Measurements from ENCODE around the gene GYG2.
"Not testable (repeated sequence)": the region's sequence is repeated elsewhere in the genome, so short reads cannot be mapped to it uniquely, and the experiment has no call there.

Gene GYG2

GRCh38 chrX:2872671-2873277 lies 44.0 kb downstream of the GYG2 start:
- peaks cover 6% of the 10 kb centered on the region for H3K27me3 Mint-ChIP-seq
- no peaks in the 10 kb centered on the region for H3K36me3 Mint-ChIP-seq
- no peak overlapping the region for H3K4me3 Mint-ChIP-seq
- no peaks in the 10 kb centered on the region for H3K9me3 Mint-ChIP-seq (ENCODE audit: low read depth)
- no peak overlapping the region for H3K27ac Mint-ChIP-seq
- no peaks in the 10 kb centered on the region for H3K4me1 Mint-ChIP-seq (ENCODE audit: low read depth)

DNA sequence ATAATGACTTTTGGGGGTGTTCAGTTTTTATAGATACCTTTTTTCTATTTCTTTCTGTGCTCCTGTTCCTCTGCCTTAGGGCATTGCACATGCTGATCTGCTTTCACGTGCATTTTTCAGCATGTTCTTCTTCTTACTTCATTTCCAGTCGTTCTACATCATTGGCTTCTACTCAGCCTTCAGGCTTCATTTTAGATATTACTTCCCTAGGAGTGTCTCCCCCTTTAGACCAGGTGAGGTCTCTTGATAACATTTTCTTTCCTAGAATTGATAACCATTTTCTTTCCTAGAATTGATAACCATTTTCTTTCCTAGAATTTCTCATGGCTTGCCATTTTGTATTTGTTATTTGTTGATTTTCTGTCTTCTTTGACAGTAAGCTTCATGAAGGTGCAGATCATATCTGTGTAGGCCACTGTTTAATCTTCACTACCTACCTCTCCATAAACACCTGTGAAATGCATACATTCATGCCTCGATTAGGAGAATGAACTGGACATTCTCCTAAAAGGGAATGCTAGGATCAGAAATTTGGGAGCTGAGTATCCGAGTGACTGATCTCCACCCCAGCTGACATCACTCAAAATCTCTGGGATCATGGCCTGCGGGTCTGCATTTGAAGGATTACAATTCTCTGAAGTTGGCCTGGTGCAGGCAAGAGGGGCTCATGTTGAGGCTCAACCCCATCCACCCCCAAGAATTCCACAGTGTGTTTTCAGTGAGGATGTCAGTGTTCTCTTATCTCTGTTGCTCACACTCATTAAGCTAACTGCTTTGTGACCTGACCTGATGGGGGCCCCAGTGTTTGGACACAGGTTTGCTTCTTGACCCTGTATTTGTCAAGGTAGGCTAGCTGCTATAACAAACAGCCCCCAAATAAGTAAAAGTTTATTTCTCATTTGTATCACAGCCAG lies 45.7 kb downstream of the GYG2 start:
- H3K27ac Mint-ChIP-seq = no peak overlapping the region
- no peaks in the 10 kb centered on the region for H3K9me3 Mint-ChIP-seq (ENCODE audit: low read depth)
- no peak overlapping the region for H3K4me3 Mint-ChIP-seq
- peaks cover 6% of the 10 kb centered on the region for H3K27me3 Mint-ChIP-seq
- no peaks in the 10 kb centered on the region for H3K4me1 Mint-ChIP-seq (ENCODE audit: low read depth)
- no peaks in the 10 kb centered on the region for H3K36me3 Mint-ChIP-seq

DNA sequence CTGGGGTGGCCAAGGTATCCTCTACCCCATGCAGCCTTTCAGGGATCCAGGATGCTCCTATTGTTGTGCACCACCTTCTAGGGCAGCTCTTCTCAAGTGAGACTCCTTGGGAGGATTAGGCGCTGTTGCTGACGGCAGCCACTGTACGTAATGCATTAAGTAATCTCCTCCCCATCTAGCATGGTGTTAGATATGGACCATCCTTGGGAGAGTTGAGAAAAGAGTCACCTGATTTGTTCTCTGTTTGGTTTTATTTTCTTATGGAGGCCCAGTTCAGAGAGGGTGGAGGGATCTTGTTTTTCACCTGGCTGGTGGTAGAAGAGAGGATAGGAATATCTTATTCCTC lies 46.4 kb downstream of the GYG2 start:
- H3K27me3 Mint-ChIP-seq = peaks cover 6% of the 10 kb centered on the region
- no peak overlapping the region for H3K27ac Mint-ChIP-seq
- H3K9me3 Mint-ChIP-seq (ENCODE audit: low read depth) = no peaks in the 10 kb centered on the region
- H3K4me3 Mint-ChIP-seq = no peak overlapping the region
- H3K36me3 Mint-ChIP-seq = no peaks in the 10 kb centered on the region
- no peaks in the 10 kb centered on the region for H3K4me1 Mint-ChIP-seq (ENCODE audit: low read depth)

DNA sequence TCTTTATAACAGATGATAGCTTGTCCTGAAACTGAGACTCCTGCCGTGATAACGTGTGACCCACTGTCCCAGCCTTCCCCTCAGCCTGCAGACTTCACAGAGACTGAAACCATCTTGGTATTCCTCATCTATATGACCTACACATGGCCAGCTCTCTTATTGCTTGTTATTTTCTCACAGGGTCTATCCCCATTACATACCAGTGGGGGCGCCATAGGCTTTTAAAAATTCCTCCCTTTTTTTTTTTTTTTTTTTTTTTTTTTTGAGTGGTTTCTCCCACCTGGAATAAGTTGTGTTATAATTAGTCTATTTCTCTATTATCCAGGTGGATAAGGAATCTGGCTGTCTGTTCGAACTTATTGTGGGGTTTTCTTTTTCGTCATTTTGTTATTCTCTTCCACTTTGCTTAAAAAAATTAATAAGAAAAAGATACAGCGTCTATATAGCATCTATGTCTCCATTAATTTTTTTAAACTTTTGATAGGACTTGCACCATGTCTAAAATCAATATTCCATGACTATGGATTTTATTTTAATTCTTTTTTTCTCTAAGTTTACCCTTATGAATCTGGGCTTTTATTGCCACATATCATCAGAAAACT lies 47.2 kb downstream of the GYG2 start:
- no peaks in the 10 kb centered on the region for H3K36me3 Mint-ChIP-seq
- H3K9me3 Mint-ChIP-seq (ENCODE audit: low read depth) = no peaks in the 10 kb centered on the region
- H3K27ac Mint-ChIP-seq = no peak overlapping the region
- no peaks in the 10 kb centered on the region for H3K4me1 Mint-ChIP-seq (ENCODE audit: low read depth)
- H3K27me3 Mint-ChIP-seq = peaks cover 6% of the 10 kb centered on the region
- H3K4me3 Mint-ChIP-seq = no peak overlapping the region

GRCh38 chrX:2878563-2878962 lies 49.8 kb downstream of the GYG2 start:
- Mint-ChIP-seq H3K36me3 (no peaks in the 10 kb centered on the region), H3K9me3 (ENCODE audit: low read depth) (no peaks in the 10 kb centered on the region), H3K27me3 (peaks cover 4% of the 10 kb centered on the region), H3K4me1 (ENCODE audit: low read depth) (no peaks in the 10 kb centered on the region), H3K4me3 (no peak overlapping the region), H3K27ac (no peak overlapping the region)

- H3K4me3 Mint-ChIP-seq = no peak overlapping the region
- H3K9me3 Mint-ChIP-seq (ENCODE audit: low read depth) = no peaks in the 10 kb centered on the region
- no peak overlapping the region for H3K27ac Mint-ChIP-seq
- peaks cover 2% of the 10 kb centered on the region for H3K27me3 Mint-ChIP-seq
- H3K4me1 Mint-ChIP-seq (ENCODE audit: low read depth) = no peaks in the 10 kb centered on the region
- no peaks in the 10 kb centered on the region for H3K36me3 Mint-ChIP-seq
Measured at GRCh38 chrX:2879670-2880069, 50.9 kb downstream of the GYG2 start.

- Mint-ChIP-seq H3K27me3 (no peaks in the 10 kb centered on the region), H3K4me1 (ENCODE audit: low read depth) (peaks cover 2% of the 10 kb centered on the region), H3K4me3 (no peak overlapping the region), H3K9me3 (ENCODE audit: low read depth) (no peaks in the 10 kb centered on the region), H3K36me3 (no peaks in the 10 kb centered on the region), H3K27ac (no peak overlapping the region)
Measured at GRCh38 chrX:2883770-2884169, 55.0 kb downstream of the GYG2 start.

DNA sequence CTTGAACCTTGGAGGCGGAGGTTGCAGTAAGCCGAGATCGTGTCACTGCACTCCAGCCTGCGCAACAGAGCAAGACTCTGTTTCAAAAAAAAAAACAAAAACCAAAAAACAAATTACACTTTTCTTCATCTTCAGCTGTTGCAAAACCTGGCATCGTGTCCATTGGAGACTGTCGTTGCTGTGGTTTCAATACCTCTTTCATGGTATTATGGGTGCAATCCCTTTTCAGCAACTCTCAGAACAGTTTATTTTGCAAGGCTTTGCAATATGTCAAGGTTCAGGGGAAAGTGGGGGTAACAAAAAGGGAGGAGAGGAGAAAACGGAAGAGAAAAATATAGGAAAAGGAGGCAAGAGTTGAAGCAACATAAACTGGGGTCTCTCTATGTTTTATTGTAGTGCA lies 59.6 kb downstream of the GYG2 start:
- Mint-ChIP-seq H3K36me3 (no peaks in the 10 kb centered on the region), H3K27ac (no peak overlapping the region), H3K27me3 (no peaks in the 10 kb centered on the region), H3K4me3 (peak overlapping the region; percentile 87), H3K4me1 (ENCODE audit: low read depth) (peaks cover 6% of the 10 kb centered on the region), H3K9me3 (ENCODE audit: low read depth) (no peaks in the 10 kb centered on the region)

- Mint-ChIP-seq H3K36me3 (no peaks in the 10 kb centered on the region), H3K27me3 (no peaks in the 10 kb centered on the region), H3K9me3 (ENCODE audit: low read depth) (no peaks in the 10 kb centered on the region), H3K27ac (no peak overlapping the region), H3K4me1 (ENCODE audit: low read depth) (peaks cover 6% of the 10 kb centered on the region), H3K4me3 (peak overlapping the region; percentile 87)
Measured at GRCh38 chrX:2889045-2889605, 60.4 kb downstream of the GYG2 start.

DNA sequence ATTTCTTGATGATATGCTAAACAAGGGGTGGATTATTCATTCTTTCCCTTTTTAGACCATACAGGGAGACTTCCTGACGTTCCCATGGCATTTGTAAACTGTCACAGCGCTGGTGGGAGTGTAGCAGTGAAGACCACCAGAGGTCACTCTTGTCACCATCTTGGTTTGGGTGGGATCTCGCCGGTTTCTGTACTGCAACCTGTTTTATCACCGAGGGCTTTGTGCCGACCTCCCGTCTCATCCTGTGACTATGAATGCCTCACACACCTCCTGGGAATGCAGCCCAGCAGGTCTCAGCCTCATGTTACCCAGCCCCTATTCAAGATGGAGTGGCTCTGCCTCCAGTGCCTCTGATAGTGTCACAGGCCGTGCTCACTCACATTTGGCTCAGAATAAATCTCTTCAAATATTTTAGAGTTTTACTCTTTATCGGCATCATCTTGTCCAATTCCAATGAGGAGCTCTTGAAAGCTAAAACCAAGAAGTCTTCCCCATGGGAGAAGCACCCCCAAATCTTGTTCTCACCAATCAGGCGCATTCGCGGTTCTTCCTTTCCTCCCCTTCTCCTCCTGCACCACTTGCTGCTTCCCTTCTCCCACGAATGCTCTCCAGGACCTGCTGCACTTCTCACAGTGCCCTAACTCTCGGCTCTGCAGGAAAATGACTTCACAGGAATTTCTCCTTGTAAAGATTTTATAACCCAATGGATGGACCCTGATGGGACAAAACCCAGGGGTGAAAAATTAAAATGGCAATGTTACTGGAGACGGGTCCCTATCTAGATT lies 61.2 kb downstream of the GYG2 start:
- not testable (repeated sequence) for H3K27me3 Mint-ChIP-seq; H3K27ac Mint-ChIP-seq; H3K9me3 Mint-ChIP-seq (ENCODE audit: low read depth); H3K36me3 Mint-ChIP-seq; H3K4me1 Mint-ChIP-seq (ENCODE audit: low read depth)
- H3K4me3 Mint-ChIP-seq = peak overlapping the region; percentile 87

DNA sequence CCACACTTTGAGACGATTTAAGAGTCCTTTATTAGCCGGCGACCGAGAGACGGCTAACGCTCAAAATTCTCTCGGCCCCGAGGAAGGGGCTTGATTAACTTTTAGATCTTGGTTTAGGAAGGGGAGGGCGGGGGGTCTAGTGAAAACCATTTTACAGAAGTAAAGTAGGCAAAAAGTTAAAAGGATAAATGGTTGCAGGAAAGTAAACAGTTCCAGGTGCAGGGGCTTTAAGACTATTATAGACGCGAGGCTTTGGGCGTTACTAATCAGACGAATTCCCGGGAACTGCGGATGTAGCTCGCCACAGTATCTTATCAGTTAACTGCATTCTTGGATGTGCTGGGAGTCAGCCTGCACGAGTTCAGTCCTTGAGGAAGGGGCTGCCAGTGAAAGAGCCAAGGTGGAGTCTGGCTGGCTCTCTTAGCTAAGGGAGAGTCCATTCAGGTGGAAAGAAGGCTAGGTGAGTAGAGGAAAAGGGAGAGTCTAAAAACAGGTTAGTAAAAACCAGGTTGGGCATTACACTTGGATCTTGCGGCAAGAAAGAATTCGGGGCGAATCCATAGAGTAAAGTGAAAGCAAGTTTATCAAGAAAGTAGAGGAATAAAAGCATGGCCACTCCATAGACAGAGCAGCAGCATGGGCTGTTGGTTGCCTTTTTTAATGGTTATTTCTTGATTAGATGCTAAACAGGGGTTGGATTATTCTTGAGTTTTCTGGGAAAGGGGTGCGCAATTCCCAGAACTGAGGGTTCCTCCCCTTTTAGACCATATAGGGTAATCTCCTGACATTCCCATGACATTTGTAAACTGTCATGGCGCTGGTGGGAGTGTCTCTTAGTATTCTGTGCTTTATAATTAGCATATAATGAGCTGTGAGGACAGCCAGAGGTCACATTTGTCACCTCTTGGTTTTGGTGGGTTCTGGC lies 62.1 kb downstream of the GYG2 start:
- not testable (repeated sequence) for H3K27ac Mint-ChIP-seq; H3K9me3 Mint-ChIP-seq (ENCODE audit: low read depth); H3K36me3 Mint-ChIP-seq; H3K4me1 Mint-ChIP-seq (ENCODE audit: low read depth); H3K27me3 Mint-ChIP-seq; H3K4me3 Mint-ChIP-seq

DNA sequence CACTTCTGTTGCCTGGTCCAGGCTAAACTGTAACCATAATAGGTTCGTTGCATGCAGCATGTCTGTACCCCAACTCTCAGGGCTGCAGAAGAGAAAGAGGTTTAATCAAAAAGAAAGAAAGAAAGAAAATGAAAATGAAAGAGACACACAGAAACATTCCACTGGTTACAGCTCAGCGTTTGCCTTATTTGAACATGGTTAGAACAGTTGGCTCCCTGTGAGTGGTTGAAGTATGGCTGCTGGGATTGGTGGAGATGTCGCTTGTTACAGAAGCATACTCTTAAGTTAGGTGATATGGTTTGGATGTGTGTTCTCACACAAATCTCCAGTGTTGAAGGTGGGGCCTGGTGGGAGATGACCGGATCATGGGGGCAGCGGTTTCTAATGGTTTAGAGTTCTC lies 64.1 kb downstream of the GYG2 start:
- Mint-ChIP-seq H3K4me3 (no peak overlapping the region), H3K4me1 (ENCODE audit: low read depth) (peaks cover 6% of the 10 kb centered on the region), H3K27ac (no peak overlapping the region), H3K9me3 (ENCODE audit: low read depth) (no peaks in the 10 kb centered on the region), H3K36me3 (no peaks in the 10 kb centered on the region), H3K27me3 (no peaks in the 10 kb centered on the region)

DNA sequence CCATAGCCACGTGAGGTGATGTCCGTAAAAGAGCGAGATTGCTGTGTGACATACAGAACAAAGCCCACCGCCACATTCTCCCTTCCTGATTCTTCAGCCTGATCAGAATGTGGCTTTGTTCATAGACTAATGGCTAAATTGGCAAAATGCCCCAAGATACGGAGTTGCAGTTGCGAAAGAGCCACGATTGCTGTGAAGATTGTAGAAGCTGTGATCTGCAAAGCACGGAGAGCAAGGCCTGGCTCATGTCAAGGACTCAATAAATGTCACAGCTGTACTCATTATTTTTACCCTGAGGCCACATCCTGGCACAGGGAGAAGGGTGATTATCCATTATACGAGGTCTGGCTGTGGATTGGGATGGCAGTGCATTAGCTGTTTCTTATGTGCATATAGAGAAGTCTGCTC lies 66.2 kb downstream of the GYG2 start:
- no peak overlapping the region for H3K4me3 Mint-ChIP-seq
- H3K9me3 Mint-ChIP-seq (ENCODE audit: low read depth) = no peaks in the 10 kb centered on the region
- no peaks in the 10 kb centered on the region for H3K27me3 Mint-ChIP-seq
- no peaks in the 10 kb centered on the region for H3K36me3 Mint-ChIP-seq
- no peak overlapping the region for H3K27ac Mint-ChIP-seq
- H3K4me1 Mint-ChIP-seq (ENCODE audit: low read depth) = peaks cover 4% of the 10 kb centered on the region

- Mint-ChIP-seq H3K36me3 (no peaks in the 10 kb centered on the region), H3K4me3 (no peak overlapping the region), H3K4me1 (ENCODE audit: low read depth) (peaks cover 4% of the 10 kb centered on the region), H3K27ac (no peak overlapping the region), H3K27me3 (no peaks in the 10 kb centered on the region), H3K9me3 (ENCODE audit: low read depth) (no peaks in the 10 kb centered on the region)
Measured at GRCh38 chrX:2897311-2897689, 68.6 kb downstream of the GYG2 start.
